Mesodermal cell (in vitro differentiated cells): ENCODE results near the gene TPRKB.
"Not testable (repeated sequence)": the region's sequence is repeated elsewhere in the genome, so short reads cannot be mapped to it uniquely, and the experiment has no call there.

Experiments used
- H3K27ac ChIP-seq: 2 replicates; pipeline ENCODE4 v1.7.0; 2013; ENCODE audit warnings: mild to moderate bottlenecking, low read depth, low read length, moderate library complexity; ENCODE audit not compliant: severe bottlenecking
- H3K36me3 ChIP-seq: 2 replicates; pipeline ENCODE4 v1.7.1; 2013; ENCODE audit warnings: mild to moderate bottlenecking, low read length, moderate library complexity; ENCODE audit not compliant: control insufficient read depth, insufficient read depth
- H3K4me1 ChIP-seq: one replicate; pipeline ENCODE4 v1.7.1; 2013; ENCODE audit warnings: mild to moderate bottlenecking, low read length; ENCODE audit not compliant: insufficient read depth, control insufficient read depth, poor library complexity, severe bottlenecking
- H3K4me3 ChIP-seq: 2 replicates; pipeline ENCODE4 v1.7.0; 2013; ENCODE audit warnings: low read length, control low read depth, mild to moderate bottlenecking; ENCODE audit not compliant: insufficient read depth, poor library complexity, severe bottlenecking; ENCODE audit errors: extremely low read depth
- H3K9me3 ChIP-seq: 2 replicates; pipeline ENCODE4 v1.7.1; 2013; ENCODE audit warnings: mild to moderate bottlenecking, low read length, moderate library complexity; ENCODE audit not compliant: control insufficient read depth
- WGBS, 2 experiments: methylation state at CpG; one replicate each; pipeline ENCODE4 v1.1.5; 2013; ENCODE audit warnings: missing lambda C conversion rate in 2 of 2; ENCODE audit not compliant: insufficient coverage in 2 of 2; 5-methylcytosine and 5-hydroxymethylcytosine counted together

Gene TPRKB

DNA sequence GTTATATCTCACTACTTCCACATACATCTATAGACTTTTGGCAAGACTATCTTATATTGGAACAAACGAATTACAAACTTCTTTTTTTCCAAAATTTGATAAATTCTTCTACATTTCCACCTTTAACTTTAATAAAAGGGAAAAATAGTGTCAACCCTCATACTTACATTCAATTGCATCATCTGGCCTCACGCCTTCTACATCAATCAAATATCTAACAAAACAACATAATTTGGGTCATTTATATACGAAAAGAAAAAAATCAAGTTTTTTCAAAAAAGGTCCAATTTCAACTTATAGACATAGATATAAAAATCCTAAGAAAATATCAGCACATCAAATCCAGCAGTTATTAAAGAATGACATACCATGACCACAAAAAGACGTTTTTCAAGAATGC is 29.8 kb upstream of the TPRKB start:
- peaks cover 5% of the 10 kb centered on the region for H3K4me1 ChIP-seq
- H3K36me3 ChIP-seq, result peaks cover 84% of the 10 kb centered on the region
- whole genome bisulfite sequencing, 2 experiments, result 83 to 100% methylated on average over 1 to 3 of the region's 4 CpGs
- H3K9me3 ChIP-seq, result no peaks in the 10 kb centered on the region
- H3K4me3 ChIP-seq, result no peak overlapping the region
- no peak overlapping the region for H3K27ac ChIP-seq

DNA sequence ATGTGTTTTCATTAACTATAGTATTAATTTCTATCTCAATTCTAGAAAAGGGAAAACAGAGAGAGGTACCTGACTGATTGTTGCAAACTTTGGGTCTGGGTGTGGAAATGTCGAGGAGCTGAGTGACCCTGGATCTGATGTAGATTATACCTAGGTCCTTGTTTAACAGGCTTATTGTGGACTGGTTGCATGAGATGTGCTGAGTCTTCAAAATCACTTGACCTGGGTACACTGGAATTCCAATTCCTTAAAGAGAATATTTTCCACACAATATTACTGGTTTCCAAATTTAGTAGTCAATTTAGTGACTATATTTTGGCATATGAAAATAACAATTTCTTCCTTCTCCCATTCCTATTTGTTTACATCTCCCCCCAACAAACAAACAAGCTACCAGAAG is 29.2 kb upstream of the TPRKB start:
- H3K27ac ChIP-seq, result no peak overlapping the region

DNA sequence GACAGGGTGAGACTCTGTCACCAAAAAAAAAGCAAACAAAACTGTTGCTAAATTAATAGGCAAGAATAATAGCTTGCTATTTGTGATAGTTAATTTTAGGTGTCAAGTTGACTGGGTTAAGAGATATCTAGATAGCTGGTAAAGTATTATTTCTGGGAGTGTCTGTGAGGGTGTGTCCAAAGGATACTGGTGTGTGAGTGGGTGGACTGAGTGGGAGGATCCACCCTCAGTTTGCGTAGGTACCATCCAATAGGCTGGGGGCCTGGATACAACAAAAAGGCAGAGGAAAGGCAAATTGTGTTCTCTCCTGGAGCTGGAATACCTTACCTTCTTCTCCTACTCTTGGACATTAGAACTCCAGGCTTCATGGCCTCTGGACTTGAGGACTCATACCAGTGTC is 27.8 kb upstream of the TPRKB start:
- Histone ChIP-seq H3K9me3 (no peaks in the 10 kb centered on the region), H3K4me1 (peaks cover 5% of the 10 kb centered on the region), H3K27ac (no peak overlapping the region), H3K36me3 (peaks cover 85% of the 10 kb centered on the region), H3K4me3 (no peak overlapping the region)
- WGBS, 2 experiments, result 80% methylated on average over 1 of the region's 1 CpG; no CpG with 5 or more reads in 1 of the 2 experiments

More for the DNA sequence above, 29.2 kb upstream of the TPRKB start:
- Histone ChIP-seq H3K36me3 (peaks cover 85% of the 10 kb centered on the region), H3K4me1 (peaks cover 5% of the 10 kb centered on the region), H3K4me3 (no peak overlapping the region), H3K9me3 (no peaks in the 10 kb centered on the region)
- WGBS, 2 experiments, result 86 to 93% methylated on average over 1 of the region's 1 CpG

DNA sequence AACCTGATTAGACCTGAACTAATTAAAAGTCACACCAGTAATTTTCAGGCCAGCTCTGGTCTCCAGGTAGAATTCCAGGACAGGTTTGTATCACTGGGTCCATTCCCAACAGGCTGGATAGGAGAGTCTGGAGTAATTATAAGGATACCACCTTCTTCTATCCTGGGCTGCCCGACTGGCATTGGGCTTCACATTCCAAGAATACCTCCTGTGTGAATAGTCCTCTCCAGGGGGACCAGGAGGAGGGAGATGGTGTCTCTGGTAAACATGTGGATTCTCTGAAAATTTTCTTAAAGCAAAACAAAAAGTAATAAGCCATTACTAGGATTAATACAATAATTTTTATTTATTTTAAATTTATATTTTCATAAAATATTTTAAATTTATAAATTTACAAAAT is 25.4 kb upstream of the TPRKB start:
- peaks cover 5% of the 10 kb centered on the region for H3K4me1 ChIP-seq
- H3K36me3 ChIP-seq, result peaks cover 83% of the 10 kb centered on the region
- H3K9me3 ChIP-seq, result no peaks in the 10 kb centered on the region
- no CpG with 5 or more reads among the region's 1 CpG for WGBS, 2 experiments
- H3K27ac ChIP-seq, result no peak overlapping the region
- no peak overlapping the region for H3K4me3 ChIP-seq

DNA sequence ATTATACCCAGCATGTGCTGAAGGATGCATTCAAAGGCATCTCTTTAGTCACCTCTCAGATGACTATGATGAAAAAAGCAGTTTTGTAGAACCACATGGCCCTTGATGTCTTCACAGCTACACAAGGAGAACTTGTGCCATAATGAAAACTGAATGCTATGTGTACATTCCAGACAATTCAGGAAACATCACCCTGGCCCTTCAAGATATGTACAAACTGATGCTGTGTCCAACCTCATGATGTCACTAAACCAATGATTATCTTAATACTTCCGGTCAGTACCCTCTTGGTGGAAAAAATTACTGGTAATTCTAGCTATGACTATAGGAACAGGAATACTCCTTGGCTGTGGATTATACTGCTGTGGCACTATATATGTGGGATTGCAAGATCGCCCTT is 22.8 kb upstream of the TPRKB start:
- 100% methylated on average over 1 of the region's 2 CpGs; no CpG with 5 or more reads in 1 of the 2 experiments for WGBS, 2 experiments
- no peak overlapping the region for H3K4me3 ChIP-seq
- no peaks in the 10 kb centered on the region for H3K9me3 ChIP-seq
- H3K4me1 ChIP-seq, result peaks cover 5% of the 10 kb centered on the region
- H3K27ac ChIP-seq, result no peak overlapping the region
- H3K36me3 ChIP-seq, result peaks cover 85% of the 10 kb centered on the region

DNA sequence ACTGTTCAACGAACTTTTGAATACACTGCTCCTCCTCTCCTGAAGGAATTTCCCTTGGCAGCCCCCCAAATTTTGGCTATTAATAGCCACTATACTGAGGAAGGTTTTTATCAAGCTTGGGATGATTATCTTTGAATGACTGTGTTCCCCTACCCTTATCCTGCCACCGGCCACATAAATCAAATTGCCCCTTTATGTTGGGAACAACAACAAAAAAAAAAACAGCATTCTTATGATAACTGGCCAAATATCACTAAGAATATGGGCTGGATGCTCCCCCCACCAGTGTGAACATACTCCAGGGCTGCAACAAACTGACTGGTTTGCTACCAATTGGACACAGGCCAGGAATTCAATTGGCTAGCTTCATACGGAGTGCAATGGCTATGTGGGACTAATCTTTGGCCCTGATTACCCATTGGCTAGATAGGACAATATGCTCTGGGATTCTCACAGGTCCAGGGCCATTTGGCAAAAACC is 22.2 kb upstream of the TPRKB start:
- Histone ChIP-seq H3K4me1 (peaks cover 5% of the 10 kb centered on the region), H3K9me3 (no peaks in the 10 kb centered on the region), H3K36me3 (peaks cover 83% of the 10 kb centered on the region), H3K27ac (no peak overlapping the region), H3K4me3 (no peak overlapping the region)
- 57 to 71% methylated on average over 2 to 3 of the region's 3 CpGs for WGBS, 2 experiments

DNA sequence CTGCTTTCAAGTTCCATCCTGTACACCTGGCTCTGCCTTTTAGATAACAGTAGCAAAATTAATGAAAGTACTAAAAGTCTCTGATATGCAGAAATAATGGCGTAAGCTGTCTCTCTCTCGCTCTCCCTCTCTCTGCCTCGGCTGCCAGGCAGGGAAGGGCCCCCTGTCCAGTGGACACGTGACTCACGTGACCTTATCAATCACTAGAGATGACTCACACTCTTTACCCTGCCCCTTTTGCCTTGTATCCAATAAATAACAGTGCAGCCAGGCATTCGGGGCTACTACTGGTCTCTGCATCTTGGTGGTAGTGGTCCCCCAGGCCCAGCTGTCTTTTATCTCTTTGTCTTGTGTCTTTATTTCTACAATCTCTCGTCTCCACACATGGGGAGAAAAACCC is 17.2 kb upstream of the TPRKB start:
- H3K36me3 ChIP-seq, result peaks cover 78% of the 10 kb centered on the region
- H3K4me3 ChIP-seq, H3K27ac ChIP-seq, H3K9me3 ChIP-seq, H3K4me1 ChIP-seq: not testable (repeated sequence)
- WGBS, 2 experiments, result 84 to 95% methylated on average over 7 of the region's 7 CpGs

DNA sequence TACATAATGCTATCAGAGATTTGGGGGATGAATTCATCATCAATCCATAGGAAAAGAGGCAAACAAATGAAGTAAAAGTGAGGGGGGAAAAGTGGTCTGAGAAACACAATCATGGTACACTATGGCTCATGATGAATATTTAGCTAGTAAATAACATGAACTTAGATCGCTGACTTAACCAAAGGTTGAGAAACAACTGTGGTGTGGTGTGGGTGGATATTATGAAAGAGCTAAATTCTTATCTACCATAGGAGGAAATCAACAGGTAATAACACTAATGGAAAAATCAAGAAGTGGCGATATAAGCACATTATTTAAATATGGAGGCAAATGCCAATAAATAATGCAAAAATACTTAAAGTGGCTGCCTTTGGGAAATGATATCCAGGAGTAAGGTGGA is 12.2 kb upstream of the TPRKB start:
- peaks cover 53% of the 10 kb centered on the region for H3K36me3 ChIP-seq
- no peaks in the 10 kb centered on the region for H3K4me1 ChIP-seq
- H3K9me3 ChIP-seq, result no peaks in the 10 kb centered on the region
- no peak overlapping the region for H3K27ac ChIP-seq
- H3K4me3 ChIP-seq, result no peak overlapping the region
- WGBS, 2 experiments, result no CpG with 5 or more reads among the region's 2 CpGs

DNA sequence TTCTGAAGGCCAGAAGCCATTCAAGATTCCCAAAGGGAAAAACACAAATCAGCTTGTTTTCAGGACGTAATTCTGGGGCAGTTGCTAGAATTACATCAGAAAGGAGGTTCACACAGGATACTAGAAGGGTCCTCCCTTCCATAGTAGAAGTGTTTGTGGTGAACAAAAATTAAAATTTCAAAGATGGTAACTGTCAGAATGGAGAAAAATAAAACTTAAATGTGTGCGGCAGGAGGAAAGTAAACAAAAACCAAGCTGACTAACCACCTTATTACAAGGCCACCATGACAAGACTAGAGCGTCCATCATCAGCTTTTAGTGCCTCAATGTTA is 9.7 kb upstream of the TPRKB start:
- H3K27ac ChIP-seq, result peak overlapping the region; percentile 66
- H3K4me1 ChIP-seq, result no peaks in the 10 kb centered on the region
- 83 to 100% methylated on average over 1 to 2 of the region's 3 CpGs for WGBS, 2 experiments
- H3K4me3 ChIP-seq, result no peak overlapping the region
- peaks cover 35% of the 10 kb centered on the region for H3K36me3 ChIP-seq
- H3K9me3 ChIP-seq, result no peaks in the 10 kb centered on the region

DNA sequence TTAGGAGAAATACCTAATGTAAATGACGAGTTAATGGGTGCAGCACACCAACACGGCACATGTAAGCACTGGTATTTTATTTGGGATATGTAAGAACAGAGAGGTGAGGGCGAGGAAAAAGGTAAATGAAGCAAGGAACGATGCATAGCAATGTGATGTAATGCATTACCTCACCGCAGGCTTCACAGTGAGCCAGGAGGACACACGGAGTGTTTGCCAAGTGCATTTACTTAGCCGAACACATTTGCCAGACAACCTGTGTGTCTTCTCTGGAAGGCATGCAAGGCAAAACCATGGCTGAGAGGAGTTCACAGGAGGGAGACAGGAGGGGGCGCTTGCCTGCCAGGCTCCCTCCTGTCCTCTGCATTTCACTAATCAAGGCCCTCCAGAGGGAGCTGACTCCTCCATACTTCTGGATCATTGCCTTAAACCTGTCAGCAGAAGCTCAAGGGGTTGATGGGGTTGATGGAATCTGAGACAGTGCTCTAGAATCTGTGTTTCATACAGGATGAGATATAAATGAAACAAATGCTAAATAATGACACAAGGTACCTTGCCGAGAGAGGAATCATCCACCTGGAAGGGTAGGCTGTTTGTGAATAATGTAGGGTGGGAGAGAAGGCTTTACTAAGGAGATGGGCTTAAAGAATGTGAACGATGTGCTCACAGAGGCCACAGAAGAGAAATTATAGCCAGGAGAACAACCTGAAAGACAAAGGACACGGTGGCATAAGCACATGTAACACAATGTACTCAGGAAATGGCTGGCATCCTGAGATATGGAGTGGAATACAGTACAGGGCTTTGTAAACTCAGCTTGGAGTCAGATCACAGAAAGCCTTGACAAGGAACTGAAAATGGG is 9.1 kb upstream of the TPRKB start:
- H3K27ac ChIP-seq, result peak overlapping the region; percentile 66
- no peaks in the 10 kb centered on the region for H3K4me1 ChIP-seq
- H3K4me3 ChIP-seq, result no peak overlapping the region
- H3K36me3 ChIP-seq, result peaks cover 29% of the 10 kb centered on the region
- WGBS, 2 experiments, result 93 to 99% methylated on average over 10 of the region's 11 CpGs
- no peaks in the 10 kb centered on the region for H3K9me3 ChIP-seq

DNA sequence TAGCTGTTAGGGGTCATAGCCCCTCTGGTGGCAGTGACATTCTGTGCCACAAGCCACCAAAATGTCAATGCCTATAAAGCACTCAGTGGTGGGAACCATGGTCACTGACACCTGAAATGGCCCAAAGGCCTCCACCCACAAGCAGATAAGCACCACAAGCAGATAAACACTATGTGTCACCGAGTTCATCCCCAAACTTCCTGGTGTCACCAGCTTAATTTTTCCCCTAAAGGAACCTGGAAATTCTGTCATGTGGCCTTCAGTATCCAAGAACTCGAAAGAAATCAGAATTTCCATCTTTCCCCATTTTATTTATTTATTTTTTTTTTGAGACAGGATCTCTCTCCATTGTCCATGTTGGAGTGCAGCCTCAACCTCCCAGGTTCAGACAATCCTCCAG is 3.6 kb upstream of the TPRKB start:
- Histone ChIP-seq H3K36me3 (peaks cover under 1% of the 10 kb centered on the region), H3K9me3 (peaks cover 8% of the 10 kb centered on the region), H3K27ac (no peak overlapping the region), H3K4me1 (no peaks in the 10 kb centered on the region), H3K4me3 (no peak overlapping the region)
- WGBS, 2 experiments, result 66 to 92% methylated on average over 2 of the region's 2 CpGs
